Measurements from ENCODE around the gene SULT2A1. TPM values are rescaled to one million over a fixed set of nuclear protein-coding genes. Genes with fewer than 3 reads are reported as not detected.

SULT2A1 gene
- total and polyA plus RNA-seq, 2 of the 4 experiments (the other 2 are of a cell fraction): not detected

- ATAC-seq (ENCODE audit: low read depth): no peak
These were observed 5.5 kb upstream of the SULT2A1 start for GRCh38 chr19:47891622-47891922.

More at GRCh38 chr19:47891622-47891922, 5.5 kb upstream of the SULT2A1 start:
- TF ChIP-seq NFE2L2 (IDR thresholded peaks at IDR 0.05; ENCODE audit: low read depth, low read length): no peak
- no peaks in the 10 kb centered on the region for H3K27me3 ChIP-seq (ENCODE audit: control insufficient read depth, insufficient read depth, low read length)
- H2AK5ac ChIP-seq (ENCODE audit: low read depth, low read length): no peak overlapping the region
- no peak overlapping the region for H2AK9ac ChIP-seq (replicated peaks; ENCODE audit: low read depth, low read length, poor library complexity)
- no peaks in the 10 kb centered on the region for H3K36me3 ChIP-seq (ENCODE audit: control insufficient read depth, insufficient read depth, low read length)
- H4K5ac ChIP-seq (ENCODE audit: low read depth, low read length): no peak overlapping the region
- H3K23ac ChIP-seq (ENCODE audit: low read depth, low read length): no peak overlapping the region
- 0 out of 2 replicates have a peak, but pooled peaks cover 3% of the 10 kb centered on the region for H3K9me3 ChIP-seq (ENCODE audit: control insufficient read depth, insufficient read depth, low read length)
- H2BK20ac ChIP-seq (ENCODE audit: low read depth, low read length): no peak overlapping the region
- H3K56ac ChIP-seq (ENCODE audit: extremely low read depth, insufficient read depth, low read length): no peak overlapping the region
- intact Hi-C loops (cut with micrococcal nuclease): no loop called here
- no peaks in the 10 kb centered on the region for H3K79me1 ChIP-seq (ENCODE audit: low read depth in 1 of 2, low read length in 2 of 2)
- no peak overlapping the region for H3K4me2 ChIP-seq (ENCODE audit: low read depth, low read length)
- H3K4me3 ChIP-seq (ENCODE audit: insufficient read depth, low read depth, low read length): no peak overlapping the region
- ChIA-PET CTCF (no interaction called here), POLR2A (ENCODE audit: unreplicated experiment) (no interaction called here)
- H4K8ac ChIP-seq (ENCODE audit: low read depth in 2 of 2, low read length in 2 of 2): no peak overlapping the region
- no TSS peak for BruUV-seq (replicated peaks)
- H3K14ac ChIP-seq (replicated peaks; ENCODE audit: low read depth, low read length): no peak overlapping the region
- no peaks in the 10 kb centered on the region for H3K4me1 ChIP-seq (ENCODE audit: control insufficient read depth, insufficient read depth, low read length)
- no peaks in the 10 kb centered on the region for H3K9me1 ChIP-seq (ENCODE audit: insufficient read depth, low read length)
- no peak overlapping the region for H4K91ac ChIP-seq (ENCODE audit: insufficient read depth, low read depth, low read length)
- H4K20me1 ChIP-seq (ENCODE audit: insufficient read depth, low read length): no peaks in the 10 kb centered on the region
- WGBS, 2 experiments (ENCODE audit: extremely low coverage in 2 of 2, insufficient read length in 1 of 2): no CpG with 5 or more reads among the region's 2 CpGs
- no peak overlapping the region for H2AFZ ChIP-seq (replicated peaks; ENCODE audit: low read length, poor library complexity)
- no peak overlapping the region for H2BK5ac ChIP-seq (ENCODE audit: low read depth, low read length, poor library complexity, severe bottlenecking)
- DNase-seq: no peak
- dilution Hi-C loops (cut with HindIII; ENCODE audit: low sequenced_read_pairs, unreplicated experiment): no loop called here
- H3K18ac ChIP-seq (ENCODE audit: low read depth, low read length): no peak overlapping the region
- H3K9ac ChIP-seq (ENCODE audit: low read depth, low read length): no peak overlapping the region
- H3K4ac ChIP-seq (ENCODE audit: low read depth, low read length): no peak overlapping the region
- H2BK120ac ChIP-seq (ENCODE audit: low read depth, low read length): no peak overlapping the region
- no peak overlapping the region for H2BK15ac ChIP-seq (ENCODE audit: low read depth, low read length)
- in situ Hi-C loops (cut with MboI; ENCODE audit: low sequenced_read_pairs): loop anchor here (10.0 kb wide), 1 partner anchor 93 kb away; no protein-coding TSS in a partner anchor
- H3K27ac ChIP-seq (ENCODE audit: insufficient read depth, low read length): no peak overlapping the region

All from IMR-90 (cell line).